ENCODE measurements around the gene TTC33.

DNA sequence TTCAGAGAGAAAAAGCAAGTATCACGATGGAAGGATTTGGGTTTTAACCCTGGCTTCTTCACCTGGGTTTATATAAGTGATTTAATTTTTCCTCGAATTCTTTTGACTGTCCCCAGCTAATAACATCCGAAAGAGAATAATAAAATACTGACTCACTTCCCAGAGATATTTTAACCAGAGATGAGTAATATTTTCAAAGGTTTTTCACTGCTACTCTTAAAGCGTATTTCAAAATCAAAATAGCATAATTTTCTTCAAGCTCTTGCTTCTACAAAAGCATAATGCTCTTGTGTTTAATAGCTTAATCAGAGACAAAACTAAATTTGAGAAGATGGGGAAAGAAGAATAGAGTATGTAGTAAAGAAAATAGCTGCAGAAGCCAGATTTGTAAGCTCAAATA lies 291.2 kb downstream of the TTC33 start:
- TF ChIP-seq, protein P1, sequence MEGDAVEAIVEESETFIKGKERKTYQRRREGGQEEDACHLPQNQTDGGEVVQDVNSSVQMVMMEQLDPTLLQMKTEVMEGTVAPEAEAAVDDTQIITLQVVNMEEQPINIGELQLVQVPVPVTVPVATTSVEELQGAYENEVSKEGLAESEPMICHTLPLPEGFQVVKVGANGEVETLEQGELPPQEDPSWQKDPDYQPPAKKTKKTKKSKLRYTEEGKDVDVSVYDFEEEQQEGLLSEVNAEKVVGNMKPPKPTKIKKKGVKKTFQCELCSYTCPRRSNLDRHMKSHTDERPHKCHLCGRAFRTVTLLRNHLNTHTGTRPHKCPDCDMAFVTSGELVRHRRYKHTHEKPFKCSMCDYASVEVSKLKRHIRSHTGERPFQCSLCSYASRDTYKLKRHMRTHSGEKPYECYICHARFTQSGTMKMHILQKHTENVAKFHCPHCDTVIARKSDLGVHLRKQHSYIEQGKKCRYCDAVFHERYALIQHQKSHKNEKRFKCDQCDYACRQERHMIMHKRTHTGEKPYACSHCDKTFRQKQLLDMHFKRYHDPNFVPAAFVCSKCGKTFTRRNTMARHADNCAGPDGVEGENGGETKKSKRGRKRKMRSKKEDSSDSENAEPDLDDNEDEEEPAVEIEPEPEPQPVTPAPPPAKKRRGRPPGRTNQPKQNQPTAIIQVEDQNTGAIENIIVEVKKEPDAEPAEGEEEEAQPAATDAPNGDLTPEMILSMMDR (IDR thresholded peaks at IDR 0.05 in 4 of 5, conservative IDR thresholded peaks at IDR 0.05 in 1 of 5), result no peak
- no peak for TF ChIP-seq POLR2A (IDR thresholded peaks at IDR 0.05)
